Activated B cell treated with CpG ODN at 0.5 μM for 24 hours (primary cell): ENCODE data around the gene EIF4EBP3. TPM values are rescaled to one million over a fixed set of nuclear protein-coding genes. Genes with fewer than 3 reads are reported as not detected.

ENCODE experiments used
- ATAC-seq: fragments of 200-7000 bp; cut with Tn5 transposase; one replicate; pipeline ENCODE4 v1.10.0; 2021; ENCODE audit warnings: low read depth, mild to moderate bottlenecking, moderate library complexity
- CTCF ChIA-PET: fragments of 350-600 bp; sonication (Branson Sonifier 250); formaldehyde crosslinking; loops from one replicate; lab custom pipeline; 2021; ENCODE audit warnings: antibody characterized with exemption; lab: Charles Lee
- POLR2A ChIA-PET: fragments of 350-600 bp; sonication (Branson Sonifier 250); formaldehyde crosslinking; loops from one replicate; lab custom pipeline; 2021; ENCODE audit warnings: antibody characterized with exemption; lab: Charles Lee
- DNase-seq: peaks from one replicate; pipeline ENCODE4 v3.0.0; 2022
- H3K27ac Mint-ChIP-seq: one replicate; pipeline ENCODE4 v1.8.0; 2020; ENCODE audit warnings: mixed read lengths
- H3K27me3 Mint-ChIP-seq: one replicate; pipeline ENCODE4 v1.8.0; 2021; ENCODE audit warnings: mixed read lengths
- H3K36me3 Mint-ChIP-seq: one replicate; pipeline ENCODE4 v1.8.0; 2021; ENCODE audit warnings: low read depth, mixed read lengths
- H3K4me1 Mint-ChIP-seq: one replicate; pipeline ENCODE4 v1.8.0; 2021; ENCODE audit warnings: mixed read lengths
- H3K4me3 Mint-ChIP-seq: one replicate; pipeline ENCODE4 v1.8.0; 2020; ENCODE audit warnings: mild to moderate bottlenecking, mixed read lengths
- H3K9me3 Mint-ChIP-seq: one replicate; pipeline ENCODE4 v1.8.0; 2020; ENCODE audit warnings: mixed read lengths
- CTCF ChIP-seq: fragments of 200-600 bp; IDR thresholded peaks from one replicate; pipeline ENCODE4 v1.8.0; 2022; ENCODE audit warnings: antibody characterized with exemption, mild to moderate bottlenecking
- intact Hi-C: fragments of 100-400 bp; cut with micrococcal nuclease; formaldehyde crosslinking; loops from one replicate; pipeline ENCODE4 v1.15.1; 2024
- total RNA-seq: library from RNA; stranded (reverse); gene quantifications from 2 replicates; pipeline ENCODE4 v1.2.3, GENCODE V29; 2022

EIF4EBP3 gene
- total RNA-seq, 1 donor from 2014 or later, result 14.4 TPM

GRCh38 chr5:140554454-140554853, 7.0 kb downstream of the EIF4EBP3 start:
- intact Hi-C loops, result no loop called here
- DNase-seq (no peak), ATAC-seq (no peak)
- Mint-ChIP-seq H3K4me3 (peak overlapping the region; percentile 17), H3K27ac (peak overlapping the region; percentile 31), H3K9me3 (no peaks in the 10 kb centered on the region), H3K4me1 (peaks cover 54% of the 10 kb centered on the region), H3K36me3 (peaks cover 58% of the 10 kb centered on the region), H3K27me3 (no peaks in the 10 kb centered on the region)
- no peak for TF ChIP-seq CTCF
- ChIA-PET CTCF (no interaction called here), POLR2A (no interaction called here)

GRCh38 chr5:140555747-140556312, 8.4 kb downstream of the EIF4EBP3 start:
- ChIA-PET POLR2A (interaction anchor here (0.7 to 1.9 kb wide), 4 partner anchors 8 to 22 kb away, joined by 3 to 16 read pairs (median 5); partner anchors contain the start of gene EIF4EBP3), CTCF (no interaction called here)
- no peak for TF ChIP-seq CTCF
- peaks cover 52% of the 10 kb centered on the region for H3K4me1 Mint-ChIP-seq
- H3K36me3 Mint-ChIP-seq, result peaks cover 51% of the 10 kb centered on the region
- H3K9me3 Mint-ChIP-seq, result no peaks in the 10 kb centered on the region
- peak overlapping the region; percentile 93 for H3K4me3 Mint-ChIP-seq
- H3K27me3 Mint-ChIP-seq, result no peaks in the 10 kb centered on the region
- H3K27ac Mint-ChIP-seq, result peak overlapping the region; percentile 89
- ATAC-seq (no peak), DNase-seq (no peak)
- intact Hi-C loops, result loop anchor here (1.0 to 2.0 kb wide), 4 partner anchors 8 to 155 kb away; partner anchors contain the start of genes ANKHD1, APBB3, SLC35A4 and TMCO6

- TF ChIP-seq CTCF, result no peak
- H3K36me3 Mint-ChIP-seq, result peaks cover 50% of the 10 kb centered on the region
- peak overlapping the region; percentile 89 for H3K27ac Mint-ChIP-seq
- POLR2A ChIA-PET, result interaction anchor here (1.0 to 1.9 kb wide), 5 partner anchors 8 to 91 kb away, joined by 3 to 30 read pairs (median 8); partner anchors contain the start of genes EIF4EBP3, IK and NDUFA2
- no peak for ATAC-seq
- no peak for DNase-seq
- CTCF ChIA-PET, result no interaction called here
- peaks cover 55% of the 10 kb centered on the region for H3K4me1 Mint-ChIP-seq
- intact Hi-C loops, result loop anchor here (1.0 to 2.0 kb wide), 4 partner anchors 8 to 156 kb away; partner anchors contain the start of genes ANKHD1, APBB3, SLC35A4 and TMCO6
- peak overlapping the region; percentile 93 for H3K4me3 Mint-ChIP-seq
- H3K9me3 Mint-ChIP-seq, result no peaks in the 10 kb centered on the region
- H3K27me3 Mint-ChIP-seq, result no peaks in the 10 kb centered on the region
Observed at GRCh38 chr5:140556438-140556837, 9.0 kb downstream of the EIF4EBP3 start.

- DNase-seq, result peak; percentile 88
- H3K9me3 Mint-ChIP-seq, result no peaks in the 10 kb centered on the region
- peaks cover 55% of the 10 kb centered on the region for H3K4me1 Mint-ChIP-seq
- peak; percentile 97 for ATAC-seq
- H3K4me3 Mint-ChIP-seq, result peak within 1 kb of the TSS; percentile 93
- TF ChIP-seq CTCF, result no peak
- CTCF ChIA-PET, result interaction anchor here (1.0 kb wide), 1 partner anchor 10 kb away, joined by 4 read pairs; the partner anchor contains the start of gene EIF4EBP3
- intact Hi-C loops, result loop anchor here (1.0 to 2.0 kb wide), 5 partner anchors 10 to 156 kb away; partner anchors contain the start of genes ANKHD1, EIF4EBP3, TMCO6 and WDR55
- POLR2A ChIA-PET, result interaction anchor here (0.7 to 1.9 kb wide), 9 partner anchors 8 to 1263 kb away, joined by 3 to 30 read pairs (median 8); partner anchors contain the start of genes ANKHD1, EIF4EBP3, IK and NDUFA2
- peak within 1 kb of the TSS; percentile 89 for H3K27ac Mint-ChIP-seq
- no peaks in the 10 kb centered on the region for H3K27me3 Mint-ChIP-seq
- peaks cover 42% of the 10 kb centered on the region for H3K36me3 Mint-ChIP-seq
Observed at GRCh38 chr5:140557136-140557805, 9.8 kb downstream of the EIF4EBP3 start, which contains the start of gene SRA1. SRA1 (minus strand) TSS chr5:140557473; CDS start chr5:140557452, 21 bp downstream.
